GM12878 (cell line): ENCODE measurements around the gene ANTXR2. TPM values are rescaled to one million over a fixed set of nuclear protein-coding genes. Genes with fewer than 3 reads are reported as not detected.
A peak's percentile ranks its signal among the peaks of the same experiment; 100 is the strongest.

Experiments
- ATAC-seq: fragments of 200-7000 bp; cut with Tn5 transposase; 3 replicates; pipeline ENCODE4 v1.9.1; 2020; ENCODE audit warnings: mild to moderate bottlenecking, moderate library complexity
- BruUV-seq: library from RNA; stranded (reverse); fragments of 400-500 nt; replicated peaks from 2 replicates; lab custom pipeline; 2021; lab: Mats Ljungman, UMichigan
- CTCF ChIA-PET: fragments of 300-600 bp; sonication (Branson Sonifier 250); formaldehyde crosslinking; extraction: SDS; loops from one replicate; lab custom pipeline; 2021; ENCODE audit warnings: inconsistent platforms; lab: Yijun Ruan, JAX
- POLR2A ChIA-PET: fragments of 350-600 bp; formaldehyde crosslinking; extraction: SDS; loops from one replicate; lab custom pipeline; 2021; ENCODE audit warnings: inconsistent platforms; lab: Charles Lee
- RAD21 ChIA-PET: fragments of 300-600 bp; sonication (Branson Sonifier 250); formaldehyde crosslinking; loops from one replicate; lab custom pipeline; 2023; ENCODE audit warnings: antibody characterized with exemption; ENCODE audit not compliant: unreplicated experiment; lab: Charles Lee
- SMC1A ChIA-PET: fragments of 300-600 bp; sonication (Branson Sonifier 250); formaldehyde crosslinking; loops from one replicate; lab custom pipeline; 2023; ENCODE audit not compliant: unreplicated experiment, uncharacterized antibody; lab: Charles Lee
- DNase-seq: peaks from one replicate; pipeline ENCODE4 v3.0.0-alpha.2; 2011; ENCODE audit warnings: low read depth, low spot score
- FAIRE-seq: peaks from 3 replicates; lab custom pipeline; 2011; peaks lifted over from hg19 to GRCh38; lab: Jason Lieb, UNC
- H2AFZ ChIP-seq: 2 replicates; pipeline ENCODE4 v1.6.0; 2011; ENCODE audit warnings: low read depth, low read length, control low read depth; ENCODE audit not compliant: control insufficient read depth
- H3K27ac ChIP-seq: 2 replicates; pipeline ENCODE4 v1.5.1; 2011; ENCODE audit warnings: control low read depth; ENCODE audit not compliant: control insufficient read depth, insufficient read depth
- H3K27me3 ChIP-seq, 2 experiments: replicated peaks in 1 of 2; 2 replicates each; pipeline versions ENCODE4 v1.6.0 to v1.6.1; 2011; ENCODE audit warnings: low read length in 1 of 2; ENCODE audit not compliant: control insufficient read depth in 2 of 2, insufficient read depth in 2 of 2
- H3K36me3 ChIP-seq, 2 experiments: 2 replicates each; pipeline ENCODE4 v1.5.1; 2011; ENCODE audit warnings: low read length in 1 of 2; ENCODE audit not compliant: control insufficient read depth in 2 of 2, insufficient read depth in 2 of 2
- H3K4me1 ChIP-seq: 2 replicates; pipeline ENCODE4 v1.6.1; 2011; ENCODE audit warnings: mild to moderate bottlenecking, low read length, moderate library complexity, mixed read lengths; ENCODE audit not compliant: control insufficient read depth, insufficient read depth
- H3K4me2 ChIP-seq: 2 replicates; pipeline ENCODE4 v1.6.0; 2011; ENCODE audit warnings: control low read depth; ENCODE audit not compliant: control insufficient read depth, insufficient read depth
- H3K4me3 ChIP-seq: fragments of 200-600 bp; sonication (generic); 2 replicates; pipeline ENCODE4 v1.5.1; 2016
- H3K79me2 ChIP-seq: 2 replicates; pipeline ENCODE4 v1.6.0; 2011; ENCODE audit warnings: low read length; ENCODE audit not compliant: control insufficient read depth, insufficient read depth
- H3K9ac ChIP-seq: 2 replicates; pipeline ENCODE4 v1.8.0; 2011; ENCODE audit warnings: low read length, control low read depth, mixed read lengths; ENCODE audit not compliant: control insufficient read depth, insufficient read depth
- H3K9me3 ChIP-seq: replicated peaks from 3 replicates; pipeline ENCODE4 v1.5.1; 2011; ENCODE audit warnings: mild to moderate bottlenecking, low read length; ENCODE audit not compliant: control insufficient read depth, insufficient read depth
- H4K20me1 ChIP-seq: 2 replicates; pipeline ENCODE4 v1.6.0; 2011; ENCODE audit not compliant: control insufficient read depth, insufficient read depth
- ATF7 ChIP-seq: fragments of 450-650 bp; IDR thresholded peaks from 2 replicates; pipeline ENCODE4 v1.6.1; 2016; ENCODE audit warnings: low read depth, mild to moderate bottlenecking
- CHD4 ChIP-seq: fragments of 200-600 bp; sonication (generic); IDR thresholded peaks from 2 replicates; pipeline ENCODE4 v1.6.1; 2016; ENCODE audit warnings: mild to moderate bottlenecking
- CTCF ChIP-seq, 3 experiments: IDR thresholded peaks in 2 of 3; conservative IDR thresholded peaks in 1 of 3; 2 replicates each; pipeline ENCODE4 v1.5.1; 2011; ENCODE audit warnings: low read depth in 3 of 3, low read length in 3 of 3, mild to moderate bottlenecking in 3 of 3, control low read depth in 2 of 3, moderate library complexity in 2 of 3, inconsistent platforms in 1 of 3, mixed read lengths in 1 of 3; ENCODE audit not compliant: control insufficient read depth in 2 of 3, insufficient read depth in 1 of 3; ENCODE audit errors: extremely low read depth in 1 of 3
- EGR1 ChIP-seq, 2 experiments: IDR thresholded peaks; 1 replicate in 1 of 2; 2 replicates in 1 of 2; pipeline ENCODE4 v1.6.1; 2011 to 2012; ENCODE audit warnings: low read depth in 2 of 2, low read length in 2 of 2, borderline replicate concordance in 1 of 2, mild to moderate bottlenecking in 1 of 2, moderate library complexity in 1 of 2
- GABPA ChIP-seq: IDR thresholded peaks from 2 replicates; pipeline ENCODE4 v1.6.1; 2014; ENCODE audit warnings: antibody characterized with exemption, low read depth, mild to moderate bottlenecking, inconsistent platforms
- GATAD2B ChIP-seq: fragments of 450-650 bp; conservative IDR thresholded peaks from 2 replicates; pipeline ENCODE4 v1.6.1; 2017; ENCODE audit warnings: low read depth, mild to moderate bottlenecking, moderate library complexity
- KDM1A ChIP-seq: fragments of 200-600 bp; sonication (generic); IDR thresholded peaks from 2 replicates; pipeline ENCODE4 v1.6.1; 2016; ENCODE audit warnings: borderline replicate concordance
- MEF2B ChIP-seq: fragments of 450-650 bp; IDR thresholded peaks from 2 replicates; pipeline ENCODE4 v1.6.1; 2018; ENCODE audit warnings: mild to moderate bottlenecking, moderate library complexity; ENCODE audit not compliant: partially characterized antibody, poor library complexity, severe bottlenecking
- NFXL1 ChIP-seq: fragments of 450-650 bp; IDR thresholded peaks from 2 replicates; pipeline ENCODE4 v1.6.1; 2017; ENCODE audit warnings: antibody characterized with exemption, mild to moderate bottlenecking, borderline replicate concordance
- NFYB ChIP-seq: IDR thresholded peaks from 2 replicates; pipeline ENCODE4 v1.6.1; 2011; ENCODE audit warnings: low read depth, mild to moderate bottlenecking, low read length, improper control_type of control experiment, moderate library complexity; ENCODE audit not compliant: insufficient read depth
- NR2C2 ChIP-seq: IDR thresholded peaks from 2 replicates; pipeline ENCODE4 v1.6.1; 2011; ENCODE audit warnings: borderline replicate concordance, low read depth; ENCODE audit not compliant: control insufficient read depth, insufficient read length
- PAX5 ChIP-seq: IDR thresholded peaks from 2 replicates; pipeline ENCODE4 v1.6.1; 2011; ENCODE audit warnings: low read depth, low read length, borderline replicate concordance
- POU2F2 ChIP-seq: IDR thresholded peaks from 3 replicates; pipeline ENCODE4 v1.6.1; 2011; ENCODE audit warnings: low read depth, mild to moderate bottlenecking, low read length, borderline replicate concordance
- RAD21 ChIP-seq: IDR thresholded peaks from 2 replicates; pipeline ENCODE4 v1.6.1; 2011; ENCODE audit warnings: mild to moderate bottlenecking, low read depth, low read length, moderate library complexity; ENCODE audit not compliant: insufficient read depth
- RBBP5 ChIP-seq: fragments of 200-600 bp; sonication (generic); conservative IDR thresholded peaks from 2 replicates; pipeline ENCODE4 v1.6.1; 2016
- RFX5 ChIP-seq: IDR thresholded peaks from 2 replicates; pipeline ENCODE4 v1.6.1; 2011; ENCODE audit warnings: low read depth, low read length, improper control_type of control experiment
- SMAD1 ChIP-seq: fragments of 450-650 bp; IDR thresholded peaks from 2 replicates; pipeline ENCODE4 v1.6.1; 2018; ENCODE audit warnings: mild to moderate bottlenecking, low read depth; ENCODE audit not compliant: partially characterized antibody
- SMARCA5 ChIP-seq: fragments of 450-650 bp; IDR thresholded peaks from 2 replicates; pipeline ENCODE4 v1.6.1; 2017; ENCODE audit warnings: mild to moderate bottlenecking
- SPI1 ChIP-seq: IDR thresholded peaks from 2 replicates; pipeline ENCODE4 v1.6.1; 2011; ENCODE audit warnings: low read depth, mild to moderate bottlenecking, low read length, moderate library complexity, borderline replicate concordance; ENCODE audit not compliant: insufficient read depth
- STAT3 ChIP-seq: IDR thresholded peaks from 2 replicates; pipeline ENCODE4 v1.6.1; 2011; ENCODE audit warnings: low read depth, low read length, improper control_type of control experiment
- SUPT20H ChIP-seq: IDR thresholded peaks from 2 replicates; pipeline ENCODE4 v1.6.1; 2011; ENCODE audit warnings: low read depth, mild to moderate bottlenecking, low read length, moderate library complexity, borderline replicate concordance; ENCODE audit not compliant: control insufficient read depth
- TARDBP ChIP-seq: IDR thresholded peaks from 2 replicates; pipeline ENCODE4 v1.6.1; 2016; ENCODE audit warnings: borderline replicate concordance
- YY1 ChIP-seq: IDR thresholded peaks from 2 replicates; pipeline ENCODE4 v1.6.1; 2011; ENCODE audit warnings: low read depth, mild to moderate bottlenecking, low read length
- WGBS: methylation state at CpG from one replicate; pipeline ENCODE4 v1.1.6; 2016; ENCODE audit warnings: low lambda C conversion rate; ENCODE audit not compliant: insufficient replicate concordance, insufficient coverage; ENCODE audit errors: missing lambda C conversion rate; 5-methylcytosine and 5-hydroxymethylcytosine counted together
- in situ Hi-C: fragments of 300-500 bp; cut with MboI; formaldehyde crosslinking; loops from 9 replicates; pipeline ENCODE4 v1.14.3; 2018; ENCODE audit warnings: mixed read lengths
- intact Hi-C: fragments of 100-400 bp; cut with micrococcal nuclease; formaldehyde crosslinking; loops from one replicate; pipeline ENCODE4 v1.14.2; 2022; ENCODE audit not compliant: unreplicated experiment
- polyA plus RNA-seq, 11 experiments: library from polyadenylated mRNA; depleted of rRNA in 4 of 11; unstranded in 6 of 11; stranded (reverse) in 5 of 11; fragments of >200 nt; fragmentation: Nextera tagmentation in 4 of 11; fragmentation: Illumina TruSeq in 1 of 11; extraction: Ambion mirVana in 4 of 11; extraction: Trizol in 1 of 11; gene quantifications; 1 replicate in 1 of 11; 2 replicates in 10 of 11; pipeline versions ENCODE4 v1.2.1 to v1.2.3, GENCODE V29; 2011 to 2016; ENCODE audit warnings: inconsistent platforms in 2 of 11, missing spikeins in 2 of 11, low read depth in 1 of 11
- total RNA-seq, 4 experiments: library from RNA; depleted of rRNA in 3 of 4; stranded (reverse); fragments of >200 nt in 3 of 4; fragmentation: Illumina TruSeq in 1 of 4; extraction: Trizol in 1 of 4; gene quantifications; 2 replicates each; pipeline versions ENCODE4 v1.2.1 to v1.2.3, GENCODE V29; 2013 to 2021

The ANTXR2 gene
- total and polyA plus RNA-seq, 10 of the 15 experiments (the other 5 are each of a cell fraction or from before 2014, with no cell fraction given), result 1.4 to 8.9 (median 5.7) TPM

GRCh38 chr4:80072228-80072743 is 743 bp downstream of the ANTXR2 start:
- ChIA-PET SMC1A (interaction anchor here (0.8 to 5.1 kb wide), 7 partner anchors 12 to 157 kb away, joined by 3 to 21 read pairs (median 6); no protein-coding TSS in a partner anchor), RAD21 (interaction anchor here (0.8 to 3.9 kb wide), 10 partner anchors 9 to 109 kb away, joined by 3 to 24 read pairs (median 5); no protein-coding TSS in a partner anchor), CTCF (interaction anchor here (0.6 to 2.7 kb wide), 5 partner anchors 10 to 155 kb away, joined by 3 to 11 read pairs (median 4); no protein-coding TSS in a partner anchor), POLR2A (interaction anchor here (0.8 to 1.6 kb wide), 4 partner anchors 8 to 112 kb away, joined by 3 to 9 read pairs (median 4); no protein-coding TSS in a partner anchor)
- no TSS peak for BruUV-seq
- H3K4me3 ChIP-seq, result peak overlapping the region; percentile 95
- peaks cover 48% of the 10 kb centered on the region for H3K4me1 ChIP-seq
- in situ Hi-C loops (loop anchor here (25.0 kb wide), 1 partner anchor 1310 kb away; no protein-coding TSS in a partner anchor), intact Hi-C loops (loop anchor here (2.0 to 5.0 kb wide), 3 partner anchors 13 to 155 kb away; no protein-coding TSS in a partner anchor)
- peak overlapping the region; percentile 86 for H2AFZ ChIP-seq
- FAIRE-seq (no peak), ATAC-seq (peak; percentile 55), DNase-seq (no peak)
- peak overlapping the region; percentile 83 for H3K9ac ChIP-seq
- under 1% methylated on average over 26 of the region's 37 CpGs for WGBS
- no peaks in the 10 kb centered on the region for H3K9me3 ChIP-seq
- H4K20me1 ChIP-seq, result no peaks in the 10 kb centered on the region
- peak overlapping the region; percentile 70 for H3K27ac ChIP-seq
- peaks cover 11% of the 10 kb centered on the region for H3K79me2 ChIP-seq
- peak overlapping the region; percentile 93 for H3K4me2 ChIP-seq
- no peaks in the 10 kb centered on the region for H3K27me3 ChIP-seq
- H3K36me3 ChIP-seq, result no peaks in the 10 kb centered on the region
- TF ChIP-seq ATF7 (no peak), NFXL1 (no peak), PAX5 (no peak), SMAD1 (no peak), NR2C2 (no peak), SMARCA5 (no peak), EGR1 (IDR thresholded peaks at IDR 0.05; ENCODE audit: borderline replicate concordance in 1 of 2, low read depth in 2 of 2, low read length in 2 of 2) (peak in 1 of 2 experiments; percentile 41; a peak in 1 of 3 replicates), RAD21 (peak; percentile 7; the same call in 1 of the 2 replicates), SUPT20H (no peak), TARDBP (no peak), CTCF (IDR thresholded peaks at IDR 0.05 in 2 of 3, conservative IDR thresholded peaks at IDR 0.05 in 1 of 3; ENCODE audit: control insufficient read depth in 2 of 3, extremely low read depth in 1 of 3, insufficient read depth in 1 of 3, low read depth in 3 of 3, low read length in 3 of 3) (peak in 1 of 3 experiments; percentile 18; a peak in 1 of 6 replicates), CHD4 (no peak), KDM1A (no peak), MEF2B (peak; percentile 53), RFX5 (no peak), STAT3 (no peak), RBBP5 (no peak), POU2F2 (no peak), YY1 (no peak), GATAD2B (peak; percentile 51; the same call in 1 of the 2 replicates), GABPA (no peak), NFYB (no peak), SPI1 (no peak)
